DMS79 treated with DMSO at 0.1 percent for 48 hours (cell line): Measurements from ENCODE around the gene RASD1.
A peak's percentile ranks its signal among the peaks of the same experiment; 100 is the strongest.

ENCODE experiments used
- DNase-seq: peaks from one replicate; lab custom pipeline; 2025; lab: John Stamatoyannopoulos, UW

Gene RASD1, protein sequence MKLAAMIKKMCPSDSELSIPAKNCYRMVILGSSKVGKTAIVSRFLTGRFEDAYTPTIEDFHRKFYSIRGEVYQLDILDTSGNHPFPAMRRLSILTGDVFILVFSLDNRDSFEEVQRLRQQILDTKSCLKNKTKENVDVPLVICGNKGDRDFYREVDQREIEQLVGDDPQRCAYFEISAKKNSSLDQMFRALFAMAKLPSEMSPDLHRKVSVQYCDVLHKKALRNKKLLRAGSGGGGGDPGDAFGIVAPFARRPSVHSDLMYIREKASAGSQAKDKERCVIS

DNA sequence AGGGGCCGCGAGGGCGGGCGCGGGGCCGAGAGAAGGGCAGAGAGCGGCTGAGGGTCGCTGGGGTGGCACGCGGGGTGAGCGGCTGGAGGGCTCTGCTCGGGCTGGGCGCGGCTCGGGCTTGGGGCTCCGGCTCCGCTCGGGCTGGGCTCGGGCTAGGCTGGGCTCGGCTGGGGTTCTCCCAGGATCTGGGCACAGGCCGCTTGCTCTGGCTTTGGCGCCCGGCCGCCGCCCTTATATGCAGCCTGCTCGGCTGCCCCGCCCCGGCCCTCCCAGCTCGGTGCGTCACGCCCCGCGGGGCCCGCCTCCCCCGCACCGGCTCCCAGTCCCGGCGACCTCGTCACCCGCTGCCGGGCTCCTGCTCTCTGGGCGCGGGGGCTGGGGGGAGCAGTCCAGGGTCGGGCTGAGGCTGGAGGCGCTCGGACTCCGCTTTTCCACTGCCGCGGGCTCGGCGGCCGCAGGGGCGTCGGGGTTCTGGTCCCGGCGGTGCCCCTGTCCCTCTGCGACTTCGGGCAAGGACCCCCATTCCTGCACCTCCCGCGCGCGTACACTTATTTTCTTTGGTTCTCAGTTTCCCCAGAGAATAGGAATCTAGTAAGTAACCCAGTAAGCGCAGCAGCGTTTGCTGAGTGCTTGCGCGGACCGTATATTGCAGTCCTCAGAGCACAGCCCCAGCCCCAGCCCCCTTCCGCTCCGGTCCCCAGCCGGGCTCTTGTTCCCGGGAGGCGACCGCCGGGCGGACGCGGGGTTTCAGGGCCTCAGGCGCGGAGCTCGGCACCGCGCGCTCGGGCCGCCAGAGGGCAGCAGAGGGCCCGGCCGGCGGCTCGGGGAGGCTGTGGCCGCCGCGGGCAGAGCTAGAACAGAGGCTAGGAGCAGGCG is at the start of gene RASD1:
RASD1 (minus strand) TSS at position 207 of the 876 bp plus-strand sequence. CDS start 214 bp downstream, outside the sequence.
- peak; percentile 41 for DNase-seq

DNA sequence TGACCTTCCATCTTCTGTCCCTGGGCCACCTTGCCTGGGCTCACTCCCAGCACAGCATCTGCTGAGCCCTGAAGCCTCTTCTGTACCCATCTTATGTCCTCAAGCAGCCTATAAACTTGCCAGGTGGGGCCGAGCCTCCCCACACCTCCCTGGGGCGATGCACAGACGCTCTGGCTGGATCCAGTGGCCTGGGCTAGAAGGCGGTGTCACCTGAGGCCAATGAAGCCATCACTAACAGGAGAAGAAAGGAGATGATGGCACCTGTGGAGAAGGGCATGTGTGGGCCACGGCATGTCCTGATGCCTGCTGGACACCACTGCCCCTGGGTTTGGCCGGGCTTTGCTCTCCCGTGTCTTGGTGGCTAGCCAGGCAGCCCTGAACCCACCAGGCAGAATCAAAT is 49.8 kb upstream of the RASD1 start:
- no peak for DNase-seq

DNA sequence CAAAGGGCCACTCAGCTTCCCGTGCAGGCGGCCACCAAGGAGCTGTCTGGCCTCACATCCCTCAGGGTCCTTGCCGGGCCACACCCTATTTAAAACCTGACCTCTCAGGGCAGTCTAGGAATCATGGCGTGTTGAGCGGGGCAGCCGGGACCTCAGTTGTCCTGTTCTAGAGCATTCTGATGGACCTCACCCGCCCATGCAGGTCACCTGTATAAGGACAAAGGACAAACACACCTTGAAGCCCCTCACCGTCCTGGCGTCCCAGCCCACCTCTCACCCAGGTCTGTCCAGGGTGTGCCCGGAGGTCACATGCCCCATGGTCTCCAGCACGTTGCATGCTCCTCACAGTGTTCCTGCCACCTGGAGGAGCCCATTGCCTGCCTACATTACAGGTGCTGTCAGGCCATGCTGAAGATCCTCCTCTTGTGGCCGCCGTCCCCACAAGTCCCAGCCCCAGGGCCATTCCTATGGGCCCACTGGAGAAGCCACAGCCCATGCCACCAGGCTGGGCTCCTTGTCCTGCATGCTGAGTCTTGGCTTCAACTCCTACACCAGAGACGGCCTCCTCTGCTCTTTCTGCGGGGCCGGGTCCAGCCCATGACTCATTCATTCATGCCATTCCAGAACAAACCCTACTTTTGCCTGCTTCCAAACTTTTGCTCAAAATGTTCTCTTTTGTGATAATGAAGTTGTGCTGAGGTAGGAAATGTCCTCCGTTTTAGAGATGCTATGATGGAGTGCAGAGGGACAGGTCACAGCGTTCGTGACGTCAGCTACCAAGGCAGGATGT is 49.0 kb upstream of the RASD1 start:
- no peak for DNase-seq

DNA sequence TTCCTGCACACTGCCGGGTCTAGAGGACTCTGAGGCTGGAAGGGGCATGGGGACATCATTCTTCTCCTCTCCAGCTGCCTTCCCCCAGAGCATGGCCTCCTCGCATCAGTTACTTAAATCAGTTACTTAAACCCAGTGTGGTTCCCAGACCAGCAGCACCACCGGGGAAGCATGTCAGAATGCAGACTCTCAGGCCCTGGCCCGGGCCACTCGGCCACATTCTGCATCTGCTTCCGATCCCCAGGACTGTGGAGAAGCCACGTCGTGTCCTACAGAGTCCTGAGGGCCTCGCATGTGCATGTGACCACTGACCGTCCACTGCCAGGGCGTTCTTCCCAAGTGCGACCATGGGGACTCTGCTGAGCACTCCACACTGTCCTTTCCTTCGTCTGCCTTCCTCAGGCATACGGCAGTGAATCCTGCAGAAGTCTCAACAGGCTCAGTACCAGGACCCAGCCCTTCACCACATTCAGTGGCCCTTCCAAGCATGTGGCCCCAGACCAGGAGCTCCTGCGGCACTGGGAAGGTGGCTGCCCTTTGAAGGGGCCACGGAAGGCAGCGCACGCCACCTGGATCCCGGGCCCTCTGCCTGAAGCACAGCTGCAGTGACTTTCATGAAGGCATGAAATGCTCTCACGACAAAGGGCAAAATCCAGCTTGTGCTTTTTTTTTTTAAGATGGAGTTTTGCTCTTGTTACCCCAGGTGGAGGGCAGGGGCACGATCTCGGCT is 46.9 kb upstream of the RASD1 start:
- no peak for DNase-seq

DNA sequence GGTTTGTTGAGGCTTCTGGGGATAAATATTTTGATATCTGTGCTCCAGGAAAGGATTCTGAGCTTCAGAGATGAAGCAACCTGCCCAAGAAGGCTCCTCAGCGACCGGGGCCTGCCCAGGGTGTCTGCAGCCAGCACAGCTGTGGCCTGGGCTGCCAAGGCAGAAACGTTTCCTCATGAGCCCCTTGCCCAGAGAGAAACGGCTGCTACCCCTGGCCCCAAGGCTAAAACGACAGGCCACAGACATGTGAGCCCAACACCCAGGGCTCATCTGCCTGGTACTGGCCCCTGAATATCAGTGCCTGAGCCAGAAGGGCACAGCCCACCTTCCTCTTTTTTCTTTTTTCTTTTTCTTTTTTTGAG is 45.4 kb upstream of the RASD1 start:
- DNase-seq, result no peak

DNA sequence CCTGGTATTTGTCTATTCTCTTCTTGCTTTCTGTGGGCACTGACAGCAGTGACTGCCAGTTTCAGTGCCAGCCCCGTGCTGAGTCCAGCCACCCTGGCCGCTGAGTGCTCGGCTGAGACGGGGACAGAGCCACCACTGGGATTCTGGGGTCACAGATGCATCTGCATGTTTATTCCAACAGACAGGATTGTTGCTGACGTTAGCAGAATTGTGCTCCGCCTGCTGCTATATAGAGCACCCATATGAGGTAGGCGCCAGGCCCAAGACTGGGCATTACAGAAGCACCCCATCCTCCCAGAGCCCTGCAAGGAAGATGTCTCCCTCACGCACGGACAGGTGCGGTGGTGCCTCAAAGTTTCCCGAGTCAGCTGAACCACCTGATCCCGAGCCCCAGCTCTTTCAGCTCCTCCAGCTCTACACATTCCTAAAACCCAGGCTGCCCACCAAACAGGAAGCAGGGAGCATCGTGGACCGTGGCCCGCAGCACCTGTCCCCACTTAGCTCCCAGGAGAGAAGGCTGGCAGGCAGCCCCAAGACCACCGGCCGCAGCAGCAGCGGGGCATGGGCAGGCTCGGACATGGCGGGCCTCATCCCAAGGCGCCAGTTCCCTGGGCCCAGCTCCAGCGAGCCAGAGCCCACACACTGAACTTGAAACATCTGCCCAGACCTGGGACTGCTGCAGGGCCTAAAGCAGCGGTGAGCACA is 44.9 kb upstream of the RASD1 start:
- DNase-seq, result peak; percentile 16

DNA sequence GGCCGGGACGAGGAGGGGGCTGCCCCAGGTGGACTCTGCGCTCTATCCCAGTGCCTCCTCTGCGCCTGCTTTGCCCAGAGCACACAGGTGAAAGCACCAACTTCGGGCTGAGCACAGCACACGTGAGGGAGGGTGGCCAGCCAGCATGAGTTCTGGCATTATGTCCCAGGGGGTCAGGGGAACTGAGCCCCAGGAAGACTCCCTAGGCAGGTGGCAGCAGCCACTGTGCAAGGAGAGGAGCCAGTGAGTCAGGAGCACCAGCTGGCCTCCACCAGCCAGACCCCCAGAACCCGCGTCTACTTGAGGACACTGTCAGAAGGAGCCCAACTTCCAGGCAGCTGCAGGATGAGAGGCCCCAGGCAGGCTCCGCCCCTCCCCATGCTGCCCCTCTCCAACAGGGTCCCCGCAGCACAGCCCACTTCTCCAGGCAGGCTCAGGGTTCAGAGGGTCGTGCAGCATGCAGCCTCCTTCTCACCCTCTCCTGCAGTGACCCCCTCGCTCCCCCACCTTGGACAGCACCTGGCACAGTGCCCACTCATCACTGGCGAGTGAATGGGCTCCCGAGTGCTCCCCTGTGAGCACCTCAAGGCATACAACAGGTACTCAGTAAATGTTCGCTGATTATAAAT is 44.2 kb upstream of the RASD1 start:
- DNase-seq, result peak; percentile 54

DNA sequence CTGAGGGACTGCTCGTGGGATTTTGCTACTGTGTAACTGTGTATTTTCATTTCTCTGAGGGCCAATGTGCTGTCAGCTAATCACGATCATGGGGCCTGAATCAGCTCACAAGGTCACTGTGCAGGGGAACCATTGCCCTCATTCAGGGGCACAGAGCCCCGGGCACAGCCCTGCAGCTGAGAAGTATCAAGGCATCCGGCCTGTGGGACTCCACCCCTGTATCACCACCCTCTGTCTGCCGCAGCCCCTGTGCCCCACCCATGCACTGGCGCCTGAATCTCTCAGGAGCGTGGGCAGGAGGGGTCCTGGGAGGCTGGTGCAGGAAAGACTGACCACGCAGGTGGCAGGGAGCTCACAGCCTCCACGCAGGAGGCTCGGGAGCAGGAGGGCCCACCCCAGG is 43.4 kb upstream of the RASD1 start:
- DNase-seq, result no peak

DNA sequence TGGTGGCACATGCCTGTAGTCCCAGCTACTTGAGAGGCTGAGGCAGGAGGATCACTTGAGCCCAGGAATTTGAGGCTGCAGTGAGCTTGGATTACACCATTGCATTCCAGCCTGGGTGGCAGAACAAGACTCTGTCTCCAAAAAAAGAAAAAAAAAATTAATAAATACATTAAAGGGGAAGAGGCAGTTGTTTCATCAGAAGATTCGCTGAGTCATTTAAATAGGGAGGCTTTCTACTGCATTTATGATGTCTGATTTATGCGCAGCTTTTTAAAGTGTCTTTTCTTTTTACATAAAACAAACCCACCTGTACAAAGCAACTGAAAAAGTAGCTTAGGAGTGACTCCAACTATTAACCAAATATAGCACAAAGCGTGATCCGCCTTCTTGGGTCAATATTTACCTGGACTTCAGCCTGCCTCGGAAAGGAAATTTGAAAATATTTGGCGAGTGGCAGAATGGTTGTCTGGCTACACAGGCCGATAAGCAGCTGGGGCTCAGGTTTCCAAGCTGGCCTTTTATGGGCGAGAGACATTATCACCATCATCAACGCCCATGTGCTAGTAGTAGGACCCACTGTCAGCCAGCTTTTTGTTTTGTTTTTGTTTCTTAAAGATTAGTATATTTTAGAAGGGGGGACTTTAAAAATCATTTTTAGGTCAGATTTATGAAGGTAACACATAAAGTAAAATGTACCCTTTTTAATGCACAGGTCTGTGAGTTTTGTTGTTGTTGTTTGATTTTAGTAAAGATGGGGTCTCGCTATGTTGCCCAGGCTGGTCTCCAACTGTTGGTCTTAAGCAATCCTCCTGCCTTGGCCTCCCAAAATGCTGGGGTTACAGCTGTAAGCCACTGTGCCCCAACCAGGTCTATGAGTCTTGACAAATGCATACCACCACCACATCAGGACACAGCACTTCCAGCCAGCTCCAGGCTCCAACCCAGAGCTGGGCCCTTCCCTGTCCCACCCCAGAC is 42.5 kb upstream of the RASD1 start:
- peak; percentile 77 for DNase-seq

DNA sequence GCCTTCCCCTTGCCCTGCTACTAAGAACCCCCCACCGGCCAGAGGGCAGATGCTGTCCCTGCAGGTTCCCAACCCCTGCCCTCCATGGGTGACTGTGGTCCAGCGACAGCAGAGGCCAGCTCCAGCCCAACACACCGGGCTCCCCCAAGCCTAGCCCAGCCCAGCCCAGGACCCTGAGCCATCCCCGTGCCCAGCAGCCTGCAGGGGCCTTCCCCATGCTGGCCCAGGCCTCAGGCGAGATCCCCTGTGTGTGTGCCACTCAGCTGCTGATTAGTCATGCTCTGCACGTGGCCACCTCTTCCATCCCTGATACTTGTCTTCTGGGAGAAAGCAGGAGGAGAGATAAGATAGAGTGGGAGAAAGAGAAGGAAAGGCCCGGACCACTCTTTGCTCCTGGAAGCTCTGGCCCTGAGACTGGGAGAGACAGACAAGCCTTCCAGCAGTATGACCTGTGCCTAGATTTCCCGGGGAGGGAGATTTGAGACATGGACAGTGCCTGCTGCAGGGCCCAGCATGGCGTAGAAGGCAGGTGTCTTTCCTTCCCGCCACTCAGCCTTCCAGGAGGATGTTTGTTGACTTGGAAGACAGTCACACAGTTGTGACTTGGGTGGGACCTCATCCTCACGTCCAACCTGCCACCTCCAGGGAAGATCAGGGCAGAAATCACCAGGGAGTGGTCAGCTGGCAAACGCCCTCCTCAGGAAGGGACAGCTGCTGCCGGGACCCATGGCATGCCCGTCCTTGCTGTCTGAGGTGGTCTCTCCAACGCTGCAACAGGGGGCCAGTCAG is 41.3 kb upstream of the RASD1 start:
- DNase-seq, result no peak

DNA sequence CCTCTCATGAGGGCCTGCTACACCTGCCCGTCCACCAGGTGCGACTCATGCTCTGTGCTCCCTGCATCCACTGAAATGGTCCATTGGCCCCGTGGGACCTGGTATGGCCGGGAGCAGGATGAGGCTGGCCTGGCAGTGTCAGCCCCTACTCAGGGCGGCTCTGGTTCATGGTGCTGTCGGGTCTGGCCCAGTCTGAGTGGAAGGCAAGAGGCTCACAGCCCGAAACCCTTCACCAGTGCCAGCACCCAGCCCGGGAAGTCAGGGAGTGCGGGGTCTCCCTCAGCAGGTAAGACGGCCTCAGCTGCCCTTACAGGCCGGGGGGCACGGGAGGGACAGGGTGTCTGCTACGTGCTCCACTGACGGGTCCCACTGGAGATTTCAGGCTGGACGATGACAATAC is 40.5 kb upstream of the RASD1 start:
- no peak for DNase-seq

DNA sequence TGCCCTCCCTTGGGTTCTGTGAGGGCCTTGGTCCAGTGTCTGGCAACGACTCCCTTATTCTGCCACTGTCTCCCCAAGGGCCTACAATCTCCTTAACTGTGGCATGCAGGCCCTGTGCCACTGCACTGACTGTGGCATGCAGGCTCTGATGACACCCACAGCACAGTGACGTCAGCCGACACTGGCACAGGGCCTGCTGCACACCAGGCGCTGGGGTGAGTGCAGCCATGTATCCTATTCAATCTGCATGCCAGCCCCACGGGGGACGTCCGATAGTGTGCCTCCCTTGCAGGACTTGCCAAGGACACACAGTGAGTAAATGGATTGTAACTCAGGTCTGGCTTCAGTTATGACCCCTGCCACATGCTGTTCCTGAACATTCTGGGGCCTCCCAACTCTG is 39.8 kb upstream of the RASD1 start:
- no peak for DNase-seq

DNA sequence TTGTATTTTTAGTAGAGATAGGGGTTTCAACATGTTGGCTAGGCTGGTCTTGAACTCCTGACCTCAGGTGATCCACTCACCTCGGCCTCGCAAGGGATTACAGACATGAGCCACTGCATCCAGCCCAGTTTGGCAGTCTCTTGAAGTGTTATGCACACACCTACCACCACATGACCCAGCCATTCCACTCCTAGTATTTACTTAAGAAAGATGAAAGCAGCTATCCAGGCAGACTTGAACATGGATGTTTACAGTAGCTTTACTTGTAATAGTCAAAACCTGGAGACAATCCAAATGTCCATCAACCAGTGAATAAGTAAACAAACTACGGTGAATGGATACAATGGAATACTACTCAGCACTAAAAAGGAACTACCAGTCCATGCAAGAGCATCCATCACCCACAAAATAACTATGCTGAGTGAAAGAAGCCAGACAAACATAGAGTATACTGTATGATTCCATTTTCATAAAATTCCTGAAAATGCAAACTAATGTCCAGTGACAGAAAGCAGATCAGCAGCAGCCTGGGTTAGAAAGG is 37.8 kb upstream of the RASD1 start:
- DNase-seq, result no peak

DNA sequence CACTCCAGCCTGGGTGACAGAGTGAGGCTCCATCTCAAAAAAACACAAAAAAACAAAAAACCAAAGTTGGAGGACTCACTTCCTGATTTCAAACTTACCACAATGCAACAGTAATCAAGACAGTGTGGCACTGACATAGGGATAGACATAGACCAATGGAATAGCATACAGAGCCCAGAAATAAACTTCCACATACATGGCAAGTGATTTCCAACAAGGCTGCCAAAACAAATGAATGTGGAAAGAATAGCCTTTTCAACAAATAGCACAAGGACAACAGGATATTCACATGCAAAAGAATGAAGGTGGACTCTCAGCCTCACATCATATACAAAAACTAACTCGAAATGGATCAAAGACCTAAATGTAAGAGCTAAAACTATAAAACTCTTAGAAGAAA is 36.8 kb upstream of the RASD1 start:
- DNase-seq, result no peak

DNA sequence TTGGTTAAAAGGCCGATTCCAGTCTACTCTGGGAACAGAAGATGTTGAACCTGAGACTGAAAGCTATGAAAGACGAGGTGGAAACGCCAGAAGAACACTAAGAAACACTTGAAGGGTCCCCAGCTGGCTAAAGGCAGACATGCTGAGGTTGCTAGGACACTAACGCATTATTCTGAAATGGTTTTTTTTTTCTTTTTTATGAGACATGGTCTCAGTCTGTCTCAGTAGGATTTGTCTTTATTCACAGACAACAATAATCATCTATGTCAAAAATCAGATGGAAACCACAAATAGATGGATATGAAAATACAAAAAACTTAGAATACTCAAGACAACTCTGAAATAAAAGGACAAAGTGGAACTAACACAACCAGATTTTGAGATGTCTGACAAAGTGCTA is 35.0 kb upstream of the RASD1 start:
- DNase-seq, result peak; percentile 71

DNA sequence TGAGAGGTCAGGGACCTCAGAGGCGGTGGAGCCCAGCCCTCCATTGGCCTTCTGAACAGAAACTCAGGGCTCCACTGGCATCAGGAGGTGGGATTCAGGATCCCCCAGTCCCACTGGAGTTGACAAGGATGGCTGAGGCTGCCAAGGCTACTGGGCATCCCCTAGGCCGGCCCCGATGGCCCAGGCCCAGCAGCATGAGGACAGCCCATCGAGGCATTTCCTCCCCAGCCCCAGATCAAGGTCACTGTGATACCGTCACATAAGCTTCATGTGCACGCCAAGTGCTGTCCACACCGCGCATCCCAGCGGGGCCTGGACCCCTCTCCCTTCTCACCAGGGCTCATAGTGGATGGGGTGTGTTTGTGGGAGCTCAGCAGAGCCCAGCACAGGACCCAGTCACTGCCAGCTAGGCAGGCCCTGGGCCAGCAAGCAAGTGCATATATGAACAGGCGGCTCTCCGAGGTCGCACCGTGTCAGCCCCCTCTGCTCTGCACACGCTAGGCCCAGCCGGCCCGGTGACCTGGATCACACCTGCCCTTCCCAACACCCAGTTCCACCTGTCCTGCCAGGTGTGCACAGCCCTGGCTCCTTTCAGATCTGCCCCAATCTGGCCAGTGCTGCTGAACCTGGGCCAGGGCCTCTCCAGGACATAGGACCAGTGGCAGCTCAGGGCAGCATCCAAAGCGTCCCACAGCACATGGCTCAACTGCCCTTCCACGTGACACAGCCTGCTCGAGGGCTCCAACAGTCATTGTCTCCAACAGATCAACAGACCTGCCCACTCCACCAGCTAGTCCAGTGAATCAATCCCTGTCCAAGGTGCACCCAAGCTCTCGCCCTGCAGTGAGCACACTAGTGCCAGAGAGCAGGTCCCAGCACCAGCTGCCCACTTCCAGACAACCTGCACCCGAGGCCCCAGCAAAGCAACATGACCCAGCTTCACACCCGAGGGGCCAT is 32.8 kb upstream of the RASD1 start:
- no peak for DNase-seq

DNA sequence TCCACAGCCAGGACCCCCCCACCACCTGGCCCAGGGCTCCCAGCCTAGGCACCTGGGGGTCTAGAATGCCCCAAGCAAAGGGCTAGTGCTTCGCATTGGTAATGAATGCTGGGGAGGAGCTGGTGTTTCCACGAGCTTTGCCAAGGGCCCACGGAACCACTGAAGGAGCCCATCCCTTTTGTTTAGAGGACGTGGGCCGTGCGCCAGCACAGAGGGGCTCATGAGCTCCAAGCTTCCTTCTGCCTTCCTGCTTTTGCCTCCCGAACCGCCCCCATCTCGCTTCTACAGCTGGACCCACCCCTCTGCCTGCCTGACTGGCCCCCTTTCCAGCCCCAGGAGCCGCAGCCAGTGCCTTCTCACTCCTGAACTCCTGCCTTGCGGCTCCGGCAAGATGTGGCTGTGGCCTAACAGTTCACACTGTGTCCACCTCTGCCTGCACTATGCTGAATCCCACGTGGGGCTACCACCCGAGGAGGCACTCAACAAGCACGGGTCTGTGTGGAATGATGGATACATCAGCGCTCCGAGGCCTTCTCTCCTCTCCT is 31.8 kb upstream of the RASD1 start:
- DNase-seq, result no peak
